GM19238 (cell line): Measurements from ENCODE around the gene TECPR1.
A peak's percentile ranks its signal among the peaks of the same experiment; 100 is the strongest.

Source experiments
- DNase-seq: peaks from one replicate; pipeline ENCODE4 v3.0.0; 2011; ENCODE audit warnings: low spot score; ENCODE audit not compliant: insufficient read length

TECPR1 gene

DNA sequence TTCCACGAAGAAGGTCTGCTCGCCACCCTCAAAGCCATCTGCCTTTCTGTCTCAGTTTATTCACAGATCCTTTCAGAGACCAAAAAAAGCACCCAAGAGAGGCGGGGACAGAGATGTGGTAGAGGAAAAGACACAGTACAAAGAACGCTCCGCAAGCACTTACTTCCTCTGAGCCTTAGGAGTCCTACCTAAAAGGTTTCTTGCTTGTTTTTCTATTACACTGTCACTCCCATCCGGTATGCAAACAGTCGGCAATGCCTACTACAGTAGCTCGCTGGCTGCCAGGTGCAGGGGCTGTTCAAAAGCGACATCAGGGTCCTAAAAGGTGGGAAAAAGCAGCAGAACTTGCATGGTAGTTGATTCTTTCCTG lies 816 bp downstream of the TECPR1 start:
- DNase-seq: no peak

DNA sequence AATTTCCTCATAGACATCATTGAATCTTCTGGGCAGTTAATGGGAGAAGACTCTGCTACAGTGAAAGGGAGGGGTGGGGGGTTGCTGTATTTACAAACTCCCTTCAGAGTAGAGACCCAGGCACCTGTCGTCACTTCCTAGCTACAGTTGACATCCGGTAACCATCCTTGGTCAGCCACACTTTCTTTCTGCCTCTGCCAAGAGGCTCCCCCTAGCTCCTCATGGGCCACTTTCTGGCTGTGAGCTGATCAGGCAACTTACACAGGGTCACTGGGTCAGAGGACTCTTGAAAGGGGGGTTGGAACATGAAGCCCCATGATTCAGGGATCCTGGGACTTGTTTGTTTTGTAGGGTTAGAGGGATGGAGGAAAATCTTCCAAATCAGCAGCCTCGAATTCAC lies 1.2 kb downstream of the TECPR1 start:
- peak; percentile 42 for DNase-seq

GRCh38 chr7:98249106-98249505 lies 2.9 kb downstream of the TECPR1 start:
- DNase-seq: no peak

DNA sequence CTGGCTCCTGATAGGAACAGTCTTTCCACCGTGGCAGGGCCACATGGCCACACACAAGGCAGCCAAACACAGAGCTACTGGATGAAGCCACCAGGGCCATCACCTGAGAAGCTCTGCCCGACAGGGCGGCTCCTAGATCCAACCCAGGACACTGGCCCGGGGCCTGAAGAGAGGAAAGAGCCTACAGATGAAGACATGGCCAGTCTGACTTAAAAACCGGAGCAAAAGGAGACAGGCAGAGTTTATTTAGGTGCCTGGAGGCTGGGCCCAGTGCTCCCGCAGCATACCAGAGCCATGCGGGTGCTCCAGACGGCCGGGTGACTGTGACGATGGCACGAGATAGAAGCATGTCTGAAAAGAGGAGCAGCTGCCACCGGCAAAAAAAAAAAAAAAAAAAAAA lies 3.9 kb downstream of the TECPR1 start:
- no peak for DNase-seq

- DNase-seq: no peak
Observed at GRCh38 chr7:98244871-98245270, 7.2 kb downstream of the TECPR1 start.

DNA sequence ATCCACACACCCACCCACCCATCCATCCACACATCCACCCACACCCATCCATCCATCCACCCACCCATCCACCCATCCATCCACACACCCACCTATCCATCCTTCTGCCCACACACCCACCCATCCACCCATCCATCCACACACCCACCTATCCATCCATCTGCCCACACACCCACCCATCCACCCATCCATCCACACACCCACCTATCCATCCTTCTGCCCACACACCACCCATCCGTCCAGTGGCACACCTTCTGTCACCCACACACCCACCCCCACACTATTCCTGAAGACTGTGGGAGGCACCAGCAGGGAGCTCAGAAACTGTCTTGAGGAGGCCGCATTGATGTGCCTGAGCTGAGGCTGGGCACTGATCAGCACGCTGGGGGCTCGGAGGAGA lies 9.1 kb downstream of the TECPR1 start:
- no peak for DNase-seq

- DNase-seq: no peak
Observed at GRCh38 chr7:98242342-98242741, 9.7 kb downstream of the TECPR1 start.

DNA sequence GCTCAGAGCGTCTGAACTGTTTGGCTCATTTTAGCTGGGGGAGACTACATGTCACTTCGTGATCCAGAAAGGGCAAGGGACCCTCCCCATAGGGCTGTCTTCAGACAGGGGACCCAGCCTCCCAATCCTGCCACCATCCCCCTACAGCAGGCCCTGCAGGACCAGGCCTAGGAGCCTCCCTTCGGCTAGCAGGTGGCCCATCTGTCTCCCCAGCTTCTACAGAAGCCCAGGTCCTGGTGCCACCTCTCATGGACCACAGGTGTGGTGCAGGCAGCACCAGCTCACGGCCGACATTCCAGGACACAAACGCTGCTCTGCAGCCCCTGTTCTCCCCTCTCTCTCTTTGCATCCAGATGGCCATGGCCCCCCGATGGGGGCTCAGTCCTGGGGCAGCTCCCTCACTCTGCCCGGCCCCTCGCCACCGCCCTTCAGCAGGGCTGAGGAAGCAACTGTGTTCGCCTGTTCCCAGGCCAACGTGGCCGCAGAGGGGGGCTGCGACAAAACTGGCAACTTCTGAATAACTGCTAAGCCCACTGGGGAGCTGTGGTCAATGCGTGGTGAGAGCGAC lies 10.3 kb downstream of the TECPR1 start:
- no peak for DNase-seq

DNA sequence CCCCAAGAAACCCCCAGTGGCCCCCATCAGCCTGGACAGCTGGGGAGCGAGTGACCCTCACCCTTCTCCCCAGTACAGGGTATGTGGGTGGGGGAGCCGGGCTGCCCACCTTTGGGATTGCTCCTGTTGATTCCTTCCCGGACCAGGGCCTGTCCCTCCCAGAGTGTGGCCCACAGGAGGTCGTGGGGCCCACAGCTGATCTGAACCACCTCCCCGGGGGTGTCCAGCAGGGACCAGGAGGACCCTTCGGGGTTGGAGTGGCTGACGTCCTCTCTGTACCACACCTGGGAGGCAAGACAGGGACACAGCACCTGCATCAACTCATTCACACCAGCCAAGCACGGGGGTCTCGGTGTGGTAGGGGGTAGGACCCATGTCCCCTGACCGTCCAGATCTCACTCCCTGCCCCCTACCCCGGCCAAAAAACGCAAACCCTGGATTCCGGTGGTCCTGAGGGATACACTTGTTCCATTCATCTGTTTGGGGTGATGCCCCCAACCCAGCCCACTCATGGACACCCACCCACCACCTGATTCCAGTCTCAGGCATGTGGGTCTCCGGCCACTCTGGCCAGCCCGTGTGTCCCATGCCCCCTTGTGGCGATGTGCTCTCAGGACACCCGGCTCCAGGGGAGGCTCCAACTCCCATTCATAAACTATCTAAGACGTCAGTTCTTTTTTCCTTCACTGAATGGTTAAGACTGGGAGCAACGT lies 10.9 kb downstream of the TECPR1 start:
- peak; percentile 68 for DNase-seq

DNA sequence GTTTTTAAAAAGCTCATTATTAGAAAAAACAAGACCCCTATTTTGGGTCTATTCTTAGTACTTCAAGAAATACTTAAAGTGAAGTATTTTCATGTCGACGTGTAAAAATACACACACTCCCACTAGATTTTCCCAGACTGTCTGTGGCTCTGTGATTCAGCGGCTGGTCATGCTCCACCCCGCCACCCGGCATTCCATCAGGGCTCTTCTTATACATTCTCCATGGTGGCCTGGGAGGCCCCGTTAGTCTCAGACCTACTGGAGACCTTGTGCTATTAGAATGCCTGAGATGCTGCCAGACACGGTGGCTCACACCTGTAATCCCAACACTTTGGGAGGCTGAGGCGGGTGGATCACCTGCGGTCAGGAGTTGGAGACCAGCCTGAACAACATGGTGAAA lies 13.1 kb downstream of the TECPR1 start:
- DNase-seq: no peak

- no peak for DNase-seq
Observed at GRCh38 chr7:98238076-98238475, 14.0 kb downstream of the TECPR1 start.

DNA sequence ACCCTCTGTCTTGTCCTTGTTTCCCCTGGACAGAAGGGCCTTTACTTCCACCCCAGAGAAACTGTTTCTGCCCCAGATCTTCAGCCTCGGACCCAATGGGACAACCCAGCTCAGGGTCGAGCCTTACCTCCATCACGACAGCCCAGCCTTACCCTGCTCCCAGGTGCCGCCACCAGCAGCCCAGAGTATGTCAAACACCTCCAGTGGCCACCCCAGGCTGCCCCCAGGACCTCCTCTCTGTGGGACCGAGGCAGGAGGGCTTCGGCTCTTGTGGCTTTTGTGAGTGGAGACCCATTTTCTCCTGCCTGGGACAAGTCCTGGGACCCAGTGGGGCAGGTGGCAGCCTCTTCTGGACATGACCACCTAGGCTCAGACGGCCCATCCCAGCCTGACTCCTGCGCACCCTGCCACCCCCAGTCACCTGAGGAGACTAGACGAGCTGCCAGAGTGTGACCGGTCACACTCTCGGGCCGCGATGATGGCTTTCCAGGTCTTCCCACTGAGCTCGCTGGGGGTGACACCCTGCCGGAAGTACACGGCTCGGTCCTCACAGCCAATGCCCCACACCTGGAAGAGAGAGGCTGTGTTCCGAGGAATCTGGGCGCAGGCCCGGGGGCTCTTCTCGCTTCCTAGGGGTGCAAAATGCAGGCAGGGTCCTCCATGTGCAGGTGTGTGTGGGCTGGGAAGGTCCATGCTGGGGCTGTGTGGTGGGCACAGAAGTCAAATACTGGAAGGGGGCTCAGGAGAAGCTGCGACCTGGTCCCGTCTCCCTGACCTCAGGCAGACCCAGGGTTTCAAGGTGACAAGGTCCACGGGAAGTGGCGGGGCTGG lies 15.5 kb downstream of the TECPR1 start:
- no peak for DNase-seq

- no peak for DNase-seq
Observed at GRCh38 chr7:98235901-98236300, 16.1 kb downstream of the TECPR1 start.

DNA sequence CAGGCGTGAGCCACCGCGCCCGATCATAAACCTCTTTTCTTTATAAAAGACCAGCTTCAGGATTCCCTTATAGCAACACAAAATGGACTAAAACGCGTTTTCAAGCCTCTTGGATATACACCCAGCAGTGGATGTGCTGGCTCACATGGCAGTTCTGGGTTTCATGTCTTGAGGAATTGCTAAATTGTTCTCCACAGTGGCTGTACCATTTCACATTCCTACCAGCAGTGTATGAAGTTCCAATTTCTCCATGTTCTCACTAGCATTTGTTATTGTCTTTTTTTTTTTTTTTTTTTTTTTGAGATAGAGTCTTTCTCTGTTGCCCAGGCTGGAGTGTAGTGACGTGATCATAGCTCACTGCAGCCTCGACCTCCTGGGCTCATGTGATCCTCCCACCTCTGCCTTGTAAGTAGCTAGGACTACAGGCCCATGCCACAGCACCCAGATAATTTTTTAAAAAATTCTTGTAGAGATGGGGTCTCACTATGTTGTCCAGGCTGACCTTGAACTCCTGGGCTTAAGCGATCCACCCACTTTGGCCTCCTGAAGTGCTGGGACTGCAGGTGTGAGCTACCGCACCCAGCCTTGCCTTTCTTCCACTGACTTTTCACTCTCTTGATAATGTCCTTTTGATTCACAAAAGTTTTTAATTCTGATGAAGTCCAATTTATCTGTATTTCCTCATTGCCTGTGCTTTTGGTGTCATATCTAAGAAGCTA lies 17.4 kb downstream of the TECPR1 start:
- DNase-seq: no peak

- DNase-seq: no peak
Observed at GRCh38 chr7:98233219-98234070, 18.6 kb downstream of the TECPR1 start.

DNA sequence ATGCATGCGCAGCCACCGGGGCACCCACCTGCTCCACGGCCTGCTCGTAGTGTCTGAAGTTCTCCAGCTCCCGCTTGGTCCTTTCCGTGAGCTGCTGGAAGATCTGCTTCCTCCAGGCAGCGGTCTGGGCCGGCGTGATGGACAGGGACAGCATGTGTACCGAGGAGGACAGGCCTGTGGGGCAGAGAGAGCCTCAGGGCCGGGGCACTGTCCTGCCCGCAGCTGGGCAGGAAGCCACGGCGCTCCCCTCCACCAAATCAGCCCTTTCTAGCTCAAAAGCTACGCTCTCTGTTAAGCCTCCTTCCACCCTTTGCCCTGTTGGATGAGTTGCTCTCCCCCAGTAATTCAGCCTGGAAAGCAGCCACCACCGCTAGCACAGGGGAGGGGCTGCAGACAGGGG lies 19.2 kb downstream of the TECPR1 start:
- no peak for DNase-seq

DNA sequence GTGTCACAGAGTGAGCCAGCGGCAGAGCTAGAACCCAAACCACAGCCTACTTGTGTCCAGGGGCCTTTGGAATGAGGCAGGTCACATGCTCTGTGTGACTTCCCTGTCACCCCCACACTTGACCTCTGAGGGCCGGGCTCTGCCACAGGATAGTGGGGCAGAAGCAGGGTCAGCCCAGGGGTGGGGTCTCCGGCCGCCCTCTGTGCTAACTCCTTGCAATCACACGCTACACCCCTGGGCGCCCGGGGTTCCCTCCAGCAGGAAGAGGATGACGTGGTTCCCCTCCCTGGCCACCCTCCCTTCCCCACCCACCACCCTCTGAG lies 19.8 kb downstream of the TECPR1 start:
- no peak for DNase-seq

GRCh38 chr7:98231493-98232262 lies 20.4 kb downstream of the TECPR1 start:
- DNase-seq: no peak

- DNase-seq: no peak
Observed at GRCh38 chr7:98230746-98231471, 21.1 kb downstream of the TECPR1 start.
